ENCODE data around the gene CPTP. TPM values are rescaled to one million over a fixed set of nuclear protein-coding genes. Genes with fewer than 3 reads are reported as not detected.

The CPTP gene
- total and polyA plus RNA-seq, 10 of the 15 experiments (the other 5 are each of a cell fraction or from before 2014, with no cell fraction given), result 0.06 to 24.3 (median 10.0) TPM

DNA sequence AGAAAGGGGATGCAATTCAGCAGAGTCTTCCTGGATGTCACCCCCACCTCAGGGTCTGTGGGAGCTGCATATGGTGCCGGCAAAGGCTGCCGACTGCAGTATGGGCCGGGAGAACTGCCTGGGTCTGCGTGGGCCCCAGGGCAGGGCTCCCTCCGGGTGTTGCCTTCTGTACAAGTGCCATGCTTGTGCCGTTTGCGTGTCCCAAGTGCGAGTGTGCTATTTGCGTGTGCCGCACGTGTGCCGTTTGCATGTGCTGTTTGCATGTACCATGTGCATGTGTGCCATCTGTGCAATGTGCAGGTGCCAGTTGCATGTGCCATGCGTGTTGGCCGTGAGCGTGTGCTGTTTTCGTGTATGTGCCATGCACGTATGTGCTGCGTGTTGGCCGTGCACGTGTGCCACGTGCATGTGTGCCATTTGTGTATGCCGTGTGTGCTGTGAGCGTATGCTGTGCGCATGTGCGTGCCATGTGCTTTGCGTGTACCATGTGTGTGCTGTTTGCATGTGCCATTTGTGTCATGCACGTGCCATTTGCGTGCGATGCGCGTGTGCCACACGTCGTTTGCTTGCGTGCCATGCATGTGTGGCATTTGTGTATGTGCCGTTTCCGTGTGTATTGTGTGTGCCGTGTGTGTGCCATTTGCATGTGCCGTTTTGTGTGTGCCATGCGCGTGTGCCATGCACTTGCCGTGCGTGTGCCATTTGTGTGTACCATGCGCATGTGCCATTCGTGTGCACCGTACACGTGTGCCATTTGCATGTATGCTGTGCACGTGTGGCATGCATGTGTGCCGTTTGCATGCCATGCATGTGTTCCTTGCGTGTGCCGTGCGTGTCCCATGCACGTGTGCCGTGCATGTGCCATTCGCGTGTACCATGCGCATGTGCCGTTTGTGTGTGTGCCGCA, 5.0 kb downstream of the CPTP start:
- H3K4me2 ChIP-seq (ENCODE audit: control insufficient read depth, insufficient read depth), result no peak overlapping the region
- BruUV-seq (replicated peaks), result no TSS peak
- H3K4me1 ChIP-seq (ENCODE audit: control insufficient read depth, insufficient read depth, low read length), result peaks cover 5% of the 10 kb centered on the region; the same call in 1 of the 2 replicates
- no peaks in the 10 kb centered on the region for H3K9me3 ChIP-seq (replicated peaks; ENCODE audit: control insufficient read depth, insufficient read depth, low read length)
- CTCF ChIA-PET, result no interaction called here
- no peaks in the 10 kb centered on the region for H3K36me3 ChIP-seq (ENCODE audit: control insufficient read depth in 2 of 2, insufficient read depth in 2 of 2, low read length in 1 of 2)
- H4K20me1 ChIP-seq (ENCODE audit: control insufficient read depth, insufficient read depth), result no peaks in the 10 kb centered on the region
- no peak overlapping the region for H3K9ac ChIP-seq (ENCODE audit: control insufficient read depth, insufficient read depth, low read length)
- 95% methylated on average over 58 of the region's 58 CpGs for WGBS (ENCODE audit: insufficient coverage, insufficient replicate concordance, low lambda C conversion rate, missing lambda C conversion rate)
- no peak overlapping the region for H3K4me3 ChIP-seq
- no peak overlapping the region for H3K27ac ChIP-seq (ENCODE audit: control insufficient read depth, insufficient read depth)
- no peaks in the 10 kb centered on the region for H3K27me3 ChIP-seq (replicated peaks in 1 of 2; ENCODE audit: control insufficient read depth in 2 of 2, insufficient read depth in 2 of 2, low read length in 1 of 2)
- no peak overlapping the region for H2AFZ ChIP-seq (ENCODE audit: control insufficient read depth, low read depth, low read length)
- H3K79me2 ChIP-seq (ENCODE audit: control insufficient read depth, insufficient read depth, low read length), result peaks cover 12% of the 10 kb centered on the region
- intact Hi-C loops (cut with micrococcal nuclease; ENCODE audit: unreplicated experiment), result no loop called here
- POLR2A ChIA-PET, result no interaction called here
- DNase-seq (ENCODE audit: low read depth, low spot score) (no peak), ATAC-seq (no peak), FAIRE-seq (no peak)
- RAD21 ChIA-PET (ENCODE audit: unreplicated experiment), result no interaction called here
- SMC1A ChIA-PET (ENCODE audit: uncharacterized antibody, unreplicated experiment), result no interaction called here
- in situ Hi-C loops (cut with MboI), result no loop called here
- no peak for TF ChIP-seq JUND (IDR thresholded peaks at IDR 0.05; ENCODE audit: low read depth, low read length)
- TF ChIP-seq POLR2A (IDR thresholded peaks at IDR 0.05; ENCODE audit: low read depth, low read length), result peak; percentile 65
- TF ChIP-seq POU2F2 (IDR thresholded peaks at IDR 0.05; ENCODE audit: borderline replicate concordance, low read depth, low read length), result peak; percentile 9; the same call in 1 of the 3 replicates
- no peak for TF ChIP-seq MXI1 (IDR thresholded peaks at IDR 0.05; ENCODE audit: low read depth, low read length)
- peak; percentile 75 for TF ChIP-seq TCF3 (IDR thresholded peaks at IDR 0.05; ENCODE audit: borderline replicate concordance, insufficient read depth, low read depth, low read length)
- TF ChIP-seq STAT3 (IDR thresholded peaks at IDR 0.05; ENCODE audit: low read depth, low read length), result no peak
- TF ChIP-seq TARDBP (IDR thresholded peaks at IDR 0.05; ENCODE audit: borderline replicate concordance), result peak; percentile 60
- TF ChIP-seq, protein P1, sequence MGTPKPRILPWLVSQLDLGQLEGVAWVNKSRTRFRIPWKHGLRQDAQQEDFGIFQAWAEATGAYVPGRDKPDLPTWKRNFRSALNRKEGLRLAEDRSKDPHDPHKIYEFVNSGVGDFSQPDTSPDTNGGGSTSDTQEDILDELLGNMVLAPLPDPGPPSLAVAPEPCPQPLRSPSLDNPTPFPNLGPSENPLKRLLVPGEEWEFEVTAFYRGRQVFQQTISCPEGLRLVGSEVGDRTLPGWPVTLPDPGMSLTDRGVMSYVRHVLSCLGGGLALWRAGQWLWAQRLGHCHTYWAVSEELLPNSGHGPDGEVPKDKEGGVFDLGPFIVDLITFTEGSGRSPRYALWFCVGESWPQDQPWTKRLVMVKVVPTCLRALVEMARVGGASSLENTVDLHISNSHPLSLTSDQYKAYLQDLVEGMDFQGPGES (IDR thresholded peaks at IDR 0.05), result no peak
- TF ChIP-seq, protein P2, sequence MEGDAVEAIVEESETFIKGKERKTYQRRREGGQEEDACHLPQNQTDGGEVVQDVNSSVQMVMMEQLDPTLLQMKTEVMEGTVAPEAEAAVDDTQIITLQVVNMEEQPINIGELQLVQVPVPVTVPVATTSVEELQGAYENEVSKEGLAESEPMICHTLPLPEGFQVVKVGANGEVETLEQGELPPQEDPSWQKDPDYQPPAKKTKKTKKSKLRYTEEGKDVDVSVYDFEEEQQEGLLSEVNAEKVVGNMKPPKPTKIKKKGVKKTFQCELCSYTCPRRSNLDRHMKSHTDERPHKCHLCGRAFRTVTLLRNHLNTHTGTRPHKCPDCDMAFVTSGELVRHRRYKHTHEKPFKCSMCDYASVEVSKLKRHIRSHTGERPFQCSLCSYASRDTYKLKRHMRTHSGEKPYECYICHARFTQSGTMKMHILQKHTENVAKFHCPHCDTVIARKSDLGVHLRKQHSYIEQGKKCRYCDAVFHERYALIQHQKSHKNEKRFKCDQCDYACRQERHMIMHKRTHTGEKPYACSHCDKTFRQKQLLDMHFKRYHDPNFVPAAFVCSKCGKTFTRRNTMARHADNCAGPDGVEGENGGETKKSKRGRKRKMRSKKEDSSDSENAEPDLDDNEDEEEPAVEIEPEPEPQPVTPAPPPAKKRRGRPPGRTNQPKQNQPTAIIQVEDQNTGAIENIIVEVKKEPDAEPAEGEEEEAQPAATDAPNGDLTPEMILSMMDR (IDR thresholded peaks at IDR 0.05 in 2 of 3, conservative IDR thresholded peaks at IDR 0.05 in 1 of 3; ENCODE audit: control insufficient read depth in 2 of 3, extremely low read depth in 1 of 3, insufficient read depth in 1 of 3, low read depth in 3 of 3, low read length in 3 of 3), result no peak
- no peak for TF ChIP-seq CBFB (IDR thresholded peaks at IDR 0.05; ENCODE audit: low read depth)
- TF ChIP-seq CREM (IDR thresholded peaks at IDR 0.05; ENCODE audit: low read depth), result no peak
- no peak for TF ChIP-seq SRF (IDR thresholded peaks at IDR 0.05; ENCODE audit: low read depth in 2 of 2, low read length in 2 of 2)
- TF ChIP-seq NR2C2 (IDR thresholded peaks at IDR 0.05; ENCODE audit: borderline replicate concordance, control insufficient read depth, insufficient read length, low read depth), result no peak
- TF ChIP-seq, protein P3, sequence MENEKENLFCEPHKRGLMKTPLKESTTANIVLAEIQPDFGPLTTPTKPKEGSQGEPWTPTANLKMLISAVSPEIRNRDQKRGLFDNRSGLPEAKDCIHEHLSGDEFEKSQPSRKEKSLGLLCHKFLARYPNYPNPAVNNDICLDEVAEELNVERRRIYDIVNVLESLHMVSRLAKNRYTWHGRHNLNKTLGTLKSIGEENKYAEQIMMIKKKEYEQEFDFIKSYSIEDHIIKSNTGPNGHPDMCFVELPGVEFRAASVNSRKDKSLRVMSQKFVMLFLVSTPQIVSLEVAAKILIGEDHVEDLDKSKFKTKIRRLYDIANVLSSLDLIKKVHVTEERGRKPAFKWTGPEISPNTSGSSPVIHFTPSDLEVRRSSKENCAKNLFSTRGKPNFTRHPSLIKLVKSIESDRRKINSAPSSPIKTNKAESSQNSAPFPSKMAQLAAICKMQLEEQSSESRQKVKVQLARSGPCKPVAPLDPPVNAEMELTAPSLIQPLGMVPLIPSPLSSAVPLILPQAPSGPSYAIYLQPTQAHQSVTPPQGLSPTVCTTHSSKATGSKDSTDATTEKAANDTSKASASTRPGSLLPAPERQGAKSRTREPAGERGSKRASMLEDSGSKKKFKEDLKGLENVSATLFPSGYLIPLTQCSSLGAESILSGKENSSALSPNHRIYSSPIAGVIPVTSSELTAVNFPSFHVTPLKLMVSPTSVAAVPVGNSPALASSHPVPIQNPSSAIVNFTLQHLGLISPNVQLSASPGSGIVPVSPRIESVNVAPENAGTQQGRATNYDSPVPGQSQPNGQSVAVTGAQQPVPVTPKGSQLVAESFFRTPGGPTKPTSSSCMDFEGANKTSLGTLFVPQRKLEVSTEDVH (IDR thresholded peaks at IDR 0.05; ENCODE audit: low read depth, partially characterized antibody), result no peak
- no peak for TF ChIP-seq IKZF2 (IDR thresholded peaks at IDR 0.05)
- TF ChIP-seq, protein P4, sequence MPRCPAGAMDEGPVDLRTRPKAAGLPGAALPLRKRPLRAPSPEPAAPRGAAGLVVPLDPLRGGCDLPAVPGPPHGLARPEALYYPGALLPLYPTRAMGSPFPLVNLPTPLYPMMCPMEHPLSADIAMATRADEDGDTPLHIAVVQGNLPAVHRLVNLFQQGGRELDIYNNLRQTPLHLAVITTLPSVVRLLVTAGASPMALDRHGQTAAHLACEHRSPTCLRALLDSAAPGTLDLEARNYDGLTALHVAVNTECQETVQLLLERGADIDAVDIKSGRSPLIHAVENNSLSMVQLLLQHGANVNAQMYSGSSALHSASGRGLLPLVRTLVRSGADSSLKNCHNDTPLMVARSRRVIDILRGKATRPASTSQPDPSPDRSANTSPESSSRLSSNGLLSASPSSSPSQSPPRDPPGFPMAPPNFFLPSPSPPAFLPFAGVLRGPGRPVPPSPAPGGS (IDR thresholded peaks at IDR 0.05; ENCODE audit: borderline replicate concordance, insufficient read depth, low read depth, low read length, poor library complexity, severe bottlenecking), result peak; percentile 96
- no peak for TF ChIP-seq TBL1XR1 (IDR thresholded peaks at IDR 0.05; ENCODE audit: low read depth, low read length)

Measured in GM12878 (cell line).